ENCODE measurements around the gene ELK3.
A peak's percentile ranks its signal among the peaks of the same experiment; 100 is the strongest.

The ELK3 gene

GRCh38 chr12:96249196-96250118 lies 55.3 kb downstream of the ELK3 start:
- H3K79me2 ChIP-seq (ENCODE audit: insufficient read depth, low read length) = no peaks in the 10 kb centered on the region

DNA sequence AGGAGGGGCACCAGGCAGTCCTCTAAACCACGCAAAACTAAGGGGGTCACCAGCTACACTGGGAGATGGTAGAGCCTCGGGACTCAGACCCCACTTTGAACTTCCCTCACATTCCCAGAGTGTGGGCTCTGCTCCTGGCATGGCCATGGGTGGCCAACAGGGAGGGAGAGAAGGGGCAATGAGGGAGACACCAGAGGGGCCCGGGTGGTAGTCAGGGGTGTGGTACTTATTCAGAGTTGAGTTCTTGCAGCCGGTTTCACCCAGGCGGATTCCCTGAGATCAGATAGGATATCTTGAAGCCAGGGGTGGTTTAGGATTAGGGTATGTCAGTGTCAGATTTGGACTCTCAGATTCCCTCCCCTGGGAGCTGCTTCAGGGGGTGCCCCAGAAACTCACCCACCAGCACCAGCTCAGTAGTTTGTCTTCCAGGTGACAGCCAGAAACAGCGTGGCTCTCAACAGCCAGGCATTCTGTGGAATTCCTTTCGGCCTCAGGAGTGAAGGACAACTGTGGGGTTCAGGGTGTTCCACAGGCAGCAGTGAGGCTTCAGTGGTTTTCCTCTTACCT lies 56.0 kb downstream of the ELK3 start:
- peaks cover 42% of the 10 kb centered on the region for H3K36me3 ChIP-seq (ENCODE audit: insufficient read depth, low read length)
- no peak for DNase-seq

More at GRCh38 chr12:96249196-96250118, 55.3 kb downstream of the ELK3 start:
- H4K20me1 ChIP-seq (ENCODE audit: insufficient read depth, low read length) = no peaks in the 10 kb centered on the region
- no peak overlapping the region for H3K9ac ChIP-seq (ENCODE audit: low read depth, low read length)
- ATAC-seq (ENCODE audit: insufficient read depth, low read depth) (0 out of 3 replicates have a peak, but pooled peaks have one; percentile 22), DNase-seq (no peak)
- no peak overlapping the region for H3K27ac ChIP-seq (ENCODE audit: low read length)
- H3K4me3 ChIP-seq (ENCODE audit: low read depth in 1 of 2, low read length in 2 of 2) = no peak overlapping the region
- peaks cover 42% of the 10 kb centered on the region for H3K36me3 ChIP-seq (ENCODE audit: insufficient read depth, low read length)
- H3K4me1 ChIP-seq (ENCODE audit: insufficient read depth, low read length) = no peaks in the 10 kb centered on the region
- H3K4me2 ChIP-seq (ENCODE audit: insufficient read depth, low read length) = no peak overlapping the region
- no peaks in the 10 kb centered on the region for H3K9me3 ChIP-seq (ENCODE audit: insufficient read depth, low read length, severe bottlenecking)
- no peaks in the 10 kb centered on the region for H3K27me3 ChIP-seq (ENCODE audit: insufficient read depth, low read length, poor library complexity)
- H2AFZ ChIP-seq (ENCODE audit: low read depth, low read length) = no peak overlapping the region
- TF ChIP-seq EZH2 (IDR thresholded peaks at IDR 0.05; ENCODE audit: borderline replicate concordance, low read depth, low read length, severe bottlenecking) = no peak
- no peak for TF ChIP-seq CTCF (IDR thresholded peaks at IDR 0.05; ENCODE audit: borderline replicate concordance, extremely low read depth, low read length, poor library complexity, severe bottlenecking)

DNA sequence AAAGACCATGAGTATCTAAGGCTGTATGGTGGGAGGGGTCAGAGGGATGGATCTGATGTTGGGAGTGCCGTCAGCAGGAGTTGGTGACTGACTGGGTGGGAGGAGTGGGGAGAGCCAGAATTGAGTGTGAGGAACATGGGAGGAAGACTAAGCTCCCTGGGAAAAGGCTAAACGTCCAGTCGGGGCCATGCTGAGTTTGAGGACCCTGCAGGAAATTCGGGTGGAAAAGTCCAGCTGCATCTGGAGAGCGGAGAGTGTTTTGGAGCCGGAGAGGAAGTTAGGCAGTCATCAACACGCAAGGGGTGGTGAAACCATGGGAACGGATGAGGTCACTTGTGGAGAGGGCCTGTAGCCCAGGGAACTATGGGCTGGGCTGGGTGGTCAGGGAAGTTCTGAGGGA lies 60.9 kb downstream of the ELK3 start:
- TF ChIP-seq EZH2 (IDR thresholded peaks at IDR 0.05; ENCODE audit: borderline replicate concordance, low read depth, low read length, severe bottlenecking) (no peak), CTCF (IDR thresholded peaks at IDR 0.05; ENCODE audit: borderline replicate concordance, extremely low read depth, low read length, poor library complexity, severe bottlenecking) (no peak)
- no peak overlapping the region for H3K4me2 ChIP-seq (ENCODE audit: insufficient read depth, low read length)
- no peak overlapping the region for H3K9ac ChIP-seq (ENCODE audit: low read depth, low read length)
- no peaks in the 10 kb centered on the region for H3K27me3 ChIP-seq (ENCODE audit: insufficient read depth, low read length, poor library complexity)
- no peaks in the 10 kb centered on the region for H3K9me3 ChIP-seq (ENCODE audit: insufficient read depth, low read length, severe bottlenecking)
- no peak overlapping the region for H2AFZ ChIP-seq (ENCODE audit: low read depth, low read length)
- DNase-seq (no peak), ATAC-seq (ENCODE audit: insufficient read depth, low read depth) (no peak)
- H3K79me2 ChIP-seq (ENCODE audit: insufficient read depth, low read length) = no peaks in the 10 kb centered on the region
- H3K4me1 ChIP-seq (ENCODE audit: insufficient read depth, low read length) = no peaks in the 10 kb centered on the region
- no peak overlapping the region for H3K27ac ChIP-seq (ENCODE audit: low read length)
- peaks cover 29% of the 10 kb centered on the region for H3K36me3 ChIP-seq (ENCODE audit: insufficient read depth, low read length)
- H4K20me1 ChIP-seq (ENCODE audit: insufficient read depth, low read length) = no peaks in the 10 kb centered on the region
- H3K4me3 ChIP-seq (ENCODE audit: low read depth in 1 of 2, low read length in 2 of 2) = no peak overlapping the region

More for the DNA sequence above, 56.0 kb downstream of the ELK3 start:
- ATAC-seq (ENCODE audit: insufficient read depth, low read depth) = no peak
- H3K27ac ChIP-seq (ENCODE audit: low read length) = no peak overlapping the region
- no peaks in the 10 kb centered on the region for H3K79me2 ChIP-seq (ENCODE audit: insufficient read depth, low read length)
- no peak overlapping the region for H3K4me2 ChIP-seq (ENCODE audit: insufficient read depth, low read length)
- H2AFZ ChIP-seq (ENCODE audit: low read depth, low read length) = no peak overlapping the region
- no peak for TF ChIP-seq CTCF (IDR thresholded peaks at IDR 0.05; ENCODE audit: borderline replicate concordance, extremely low read depth, low read length, poor library complexity, severe bottlenecking)
- TF ChIP-seq EZH2 (IDR thresholded peaks at IDR 0.05; ENCODE audit: borderline replicate concordance, low read depth, low read length, severe bottlenecking) = no peak
- H3K4me1 ChIP-seq (ENCODE audit: insufficient read depth, low read length) = no peaks in the 10 kb centered on the region
- H3K4me3 ChIP-seq (ENCODE audit: low read depth in 1 of 2, low read length in 2 of 2) = no peak overlapping the region
- H3K9ac ChIP-seq (ENCODE audit: low read depth, low read length) = no peak overlapping the region
- no peaks in the 10 kb centered on the region for H4K20me1 ChIP-seq (ENCODE audit: insufficient read depth, low read length)
- no peaks in the 10 kb centered on the region for H3K27me3 ChIP-seq (ENCODE audit: insufficient read depth, low read length, poor library complexity)
- H3K9me3 ChIP-seq (ENCODE audit: insufficient read depth, low read length, severe bottlenecking) = no peaks in the 10 kb centered on the region
